Osteoblast (primary cell): ENCODE measurements around the gene DPF3. TPM values are rescaled to one million over a fixed set of nuclear protein-coding genes. Genes with fewer than 3 reads are reported as not detected.

ENCODE experiments used
- DNase-seq: peaks from one replicate; pipeline ENCODE4 v3.0.0; 2011; ENCODE audit warnings: low spot score, mixed read lengths; ENCODE audit not compliant: insufficient read length; ENCODE audit errors: missing footprints
- H2AFZ ChIP-seq: 2 replicates; pipeline ENCODE4 v1.6.0; 2011; ENCODE audit warnings: mild to moderate bottlenecking, low read length
- H3K27ac ChIP-seq: 2 replicates; pipeline ENCODE4 v1.5.1; 2011; ENCODE audit warnings: mild to moderate bottlenecking, low read depth, low read length, moderate library complexity
- H3K27me3 ChIP-seq: 2 replicates; pipeline ENCODE4 v1.6.0; 2012; ENCODE audit warnings: mild to moderate bottlenecking, control low read depth, inconsistent platforms, low read length, moderate library complexity; ENCODE audit not compliant: insufficient read depth
- H3K36me3 ChIP-seq: 2 replicates; pipeline ENCODE4 v1.5.1; 2011; ENCODE audit warnings: mild to moderate bottlenecking, low read length, control low read depth, moderate library complexity; ENCODE audit not compliant: insufficient read depth
- H3K4me1 ChIP-seq: 2 replicates; pipeline ENCODE4 v1.5.1; 2011; ENCODE audit warnings: mild to moderate bottlenecking, low read length, control low read depth, moderate library complexity; ENCODE audit not compliant: insufficient read depth
- H3K4me2 ChIP-seq: 2 replicates; pipeline ENCODE4 v1.6.0; 2011; ENCODE audit warnings: mild to moderate bottlenecking, low read length; ENCODE audit not compliant: insufficient read depth
- H3K4me3 ChIP-seq: fragments of 200-600 bp; sonication (generic); 3 replicates; pipeline ENCODE4 v1.5.1; 2012; ENCODE audit warnings: mild to moderate bottlenecking, low read length, inconsistent platforms; ENCODE audit not compliant: insufficient read depth
- H3K79me2 ChIP-seq: 2 replicates; pipeline ENCODE4 v1.6.0; 2012; ENCODE audit warnings: mild to moderate bottlenecking, low read length, control low read depth, inconsistent platforms; ENCODE audit not compliant: insufficient read depth
- H3K9me3 ChIP-seq: 2 replicates; pipeline ENCODE4 v1.5.1; 2011; ENCODE audit warnings: low read depth, low read length, control low read depth
- H4K20me1 ChIP-seq: 2 replicates; pipeline ENCODE4 v1.6.0; 2012; ENCODE audit warnings: mild to moderate bottlenecking, low read length, control low read depth; ENCODE audit not compliant: insufficient read depth
- total RNA-seq: library from RNA; depleted of rRNA; stranded (reverse); fragments of >200 nt; gene quantifications from 2 replicates; pipeline ENCODE4 v1.2.3, GENCODE V29; 2012
- TF ChIP-seq, protein P1 (sequence below): IDR thresholded peaks from 2 replicates; pipeline ENCODE4 v1.5.1; 2011; ENCODE audit warnings: mild to moderate bottlenecking, low read depth, low read length, moderate library complexity; ENCODE audit errors: extremely low read depth

DPF3 gene
- total RNA-seq, 1 donor = 1.8 TPM

DNA sequence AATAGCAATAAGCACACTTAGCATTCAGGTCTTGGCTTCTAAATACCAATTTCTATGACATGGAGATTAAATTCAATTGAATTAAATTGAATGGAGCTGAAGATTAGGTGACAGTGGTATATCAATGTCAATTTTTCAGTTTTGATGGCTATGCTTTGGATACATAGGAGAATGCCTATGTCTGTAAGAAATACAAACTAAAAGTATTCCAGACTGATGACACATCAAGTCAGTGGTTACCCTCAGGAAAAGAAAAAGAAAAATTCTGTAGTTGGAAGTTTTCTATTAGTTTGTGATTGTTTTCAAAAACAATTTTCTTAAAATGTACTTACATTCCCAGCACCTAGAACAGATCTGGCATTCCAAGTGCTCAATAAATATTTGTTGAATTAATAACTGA, 27.5 kb upstream of the DPF3 start:
- TF ChIP-seq, protein P1, sequence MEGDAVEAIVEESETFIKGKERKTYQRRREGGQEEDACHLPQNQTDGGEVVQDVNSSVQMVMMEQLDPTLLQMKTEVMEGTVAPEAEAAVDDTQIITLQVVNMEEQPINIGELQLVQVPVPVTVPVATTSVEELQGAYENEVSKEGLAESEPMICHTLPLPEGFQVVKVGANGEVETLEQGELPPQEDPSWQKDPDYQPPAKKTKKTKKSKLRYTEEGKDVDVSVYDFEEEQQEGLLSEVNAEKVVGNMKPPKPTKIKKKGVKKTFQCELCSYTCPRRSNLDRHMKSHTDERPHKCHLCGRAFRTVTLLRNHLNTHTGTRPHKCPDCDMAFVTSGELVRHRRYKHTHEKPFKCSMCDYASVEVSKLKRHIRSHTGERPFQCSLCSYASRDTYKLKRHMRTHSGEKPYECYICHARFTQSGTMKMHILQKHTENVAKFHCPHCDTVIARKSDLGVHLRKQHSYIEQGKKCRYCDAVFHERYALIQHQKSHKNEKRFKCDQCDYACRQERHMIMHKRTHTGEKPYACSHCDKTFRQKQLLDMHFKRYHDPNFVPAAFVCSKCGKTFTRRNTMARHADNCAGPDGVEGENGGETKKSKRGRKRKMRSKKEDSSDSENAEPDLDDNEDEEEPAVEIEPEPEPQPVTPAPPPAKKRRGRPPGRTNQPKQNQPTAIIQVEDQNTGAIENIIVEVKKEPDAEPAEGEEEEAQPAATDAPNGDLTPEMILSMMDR = no peak
- peak; percentile 80 for DNase-seq
- H2AFZ ChIP-seq = no peak overlapping the region
- no peaks in the 10 kb centered on the region for H3K79me2 ChIP-seq
- H3K27me3 ChIP-seq = peaks cover 18% of the 10 kb centered on the region
- no peaks in the 10 kb centered on the region for H3K36me3 ChIP-seq
- no peaks in the 10 kb centered on the region for H4K20me1 ChIP-seq
- H3K4me2 ChIP-seq = no peak overlapping the region
- no peak overlapping the region for H3K27ac ChIP-seq
- no peaks in the 10 kb centered on the region for H3K9me3 ChIP-seq
- no peaks in the 10 kb centered on the region for H3K4me1 ChIP-seq
- H3K4me3 ChIP-seq = no peak overlapping the region

DNA sequence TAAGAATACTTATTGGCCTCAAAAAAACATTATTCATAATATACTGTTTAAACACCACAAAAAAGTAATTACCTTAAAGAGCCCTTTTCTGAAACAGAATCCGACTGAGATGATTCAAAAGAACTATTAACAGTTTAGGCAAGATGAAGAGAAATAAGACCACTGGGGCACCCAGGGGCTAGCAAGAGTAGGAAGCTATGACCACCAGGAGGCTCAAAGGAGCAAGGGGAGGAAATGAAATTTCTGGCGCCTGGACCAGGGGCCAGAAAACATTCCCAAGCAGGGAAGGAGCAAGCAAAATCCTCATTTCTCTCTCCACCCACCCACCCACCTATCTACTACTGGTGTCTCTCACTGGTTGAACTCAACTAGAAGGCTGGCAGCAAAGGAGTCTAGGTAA, 26.1 kb upstream of the DPF3 start:
- TF ChIP-seq, protein P1 = peak; percentile 19
- Histone ChIP-seq H3K27me3 (peaks cover 18% of the 10 kb centered on the region), H3K4me2 (no peak overlapping the region), H3K4me3 (no peak overlapping the region), H3K4me1 (no peaks in the 10 kb centered on the region), H4K20me1 (no peaks in the 10 kb centered on the region), H3K79me2 (no peaks in the 10 kb centered on the region), H3K9me3 (no peaks in the 10 kb centered on the region), H3K27ac (no peak overlapping the region), H3K36me3 (no peaks in the 10 kb centered on the region), H2AFZ (no peak overlapping the region)
- no peak for DNase-seq

DNA sequence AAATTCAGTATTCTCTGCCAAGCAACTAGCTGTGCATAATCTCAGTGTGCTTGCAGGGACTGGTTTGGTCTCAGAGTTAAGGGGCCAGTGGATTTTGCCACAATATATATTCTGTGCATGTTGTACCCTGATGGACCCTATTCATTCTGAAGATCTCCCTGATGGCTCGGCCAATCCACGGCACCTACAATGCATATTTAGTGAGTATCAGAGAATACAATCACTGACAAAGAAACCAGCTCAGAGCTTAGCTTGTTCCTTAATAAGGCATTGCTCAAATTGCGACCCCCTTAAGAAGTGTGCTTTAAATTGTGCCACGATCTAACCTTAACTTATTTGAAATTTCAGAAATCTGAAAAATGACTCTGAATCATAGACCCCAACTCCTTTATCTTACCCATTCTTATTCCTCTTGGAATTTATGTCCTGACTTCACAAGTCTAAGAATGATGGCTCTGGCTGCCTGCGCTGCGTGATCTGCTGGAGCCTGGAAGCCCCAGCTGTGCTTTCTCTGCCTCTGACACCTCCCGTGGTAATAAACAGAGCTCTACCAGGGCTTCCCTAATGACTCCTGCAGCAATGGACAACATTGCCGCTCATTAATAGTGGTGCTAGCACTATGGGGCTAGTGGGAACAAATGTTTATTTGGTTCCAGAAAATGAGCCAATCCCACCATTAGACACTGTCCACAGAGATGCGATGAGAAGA, 23.3 kb upstream of the DPF3 start:
- no peaks in the 10 kb centered on the region for H3K79me2 ChIP-seq
- H3K4me2 ChIP-seq = no peak overlapping the region
- no peaks in the 10 kb centered on the region for H4K20me1 ChIP-seq
- H3K4me3 ChIP-seq = no peak overlapping the region
- H3K27me3 ChIP-seq = peaks cover 18% of the 10 kb centered on the region
- H3K4me1 ChIP-seq = no peaks in the 10 kb centered on the region
- H2AFZ ChIP-seq = no peak overlapping the region
- H3K27ac ChIP-seq = no peak overlapping the region
- no peaks in the 10 kb centered on the region for H3K9me3 ChIP-seq
- no peaks in the 10 kb centered on the region for H3K36me3 ChIP-seq
- no peak for DNase-seq
- TF ChIP-seq, protein P1 = no peak

DNA sequence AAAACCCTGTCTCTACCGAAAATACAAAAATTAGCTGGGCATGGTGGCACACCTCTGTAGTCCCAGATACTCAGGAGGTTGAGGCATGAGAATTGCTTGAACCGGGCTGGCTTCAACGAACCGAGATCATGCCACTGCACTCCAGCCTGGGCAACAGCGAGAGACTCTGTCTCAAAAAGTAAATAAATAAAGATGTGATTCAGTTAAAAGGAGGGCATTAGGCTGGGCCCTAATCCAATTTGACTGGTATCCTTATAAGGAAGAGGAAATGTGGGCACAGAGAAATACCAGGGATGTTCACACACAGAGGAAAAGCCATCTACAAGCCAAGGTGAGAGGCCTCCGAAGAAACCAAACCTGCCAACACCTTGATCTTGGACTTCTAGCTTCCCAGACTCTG, 22.3 kb upstream of the DPF3 start:
- no peak for DNase-seq
- Histone ChIP-seq H3K36me3 (no peaks in the 10 kb centered on the region), H3K9me3 (no peaks in the 10 kb centered on the region), H3K4me1 (no peaks in the 10 kb centered on the region), H3K27me3 (peaks cover 18% of the 10 kb centered on the region), H2AFZ (no peak overlapping the region), H3K27ac (no peak overlapping the region), H3K4me2 (no peak overlapping the region), H3K4me3 (no peak overlapping the region), H4K20me1 (no peaks in the 10 kb centered on the region), H3K79me2 (no peaks in the 10 kb centered on the region)
- TF ChIP-seq, protein P1 = no peak
